ENCODE data around the gene COQ10B.
A peak's percentile ranks its signal among the peaks of the same experiment; 100 is the strongest.
"Not testable (repeated sequence)": the region's sequence is repeated elsewhere in the genome, so short reads cannot be mapped to it uniquely, and the experiment has no call there.

The COQ10B gene

GRCh38 chr2:197431858-197432257 lies 21.5 kb upstream of the COQ10B start:
- DNase-seq, result no peak

DNA sequence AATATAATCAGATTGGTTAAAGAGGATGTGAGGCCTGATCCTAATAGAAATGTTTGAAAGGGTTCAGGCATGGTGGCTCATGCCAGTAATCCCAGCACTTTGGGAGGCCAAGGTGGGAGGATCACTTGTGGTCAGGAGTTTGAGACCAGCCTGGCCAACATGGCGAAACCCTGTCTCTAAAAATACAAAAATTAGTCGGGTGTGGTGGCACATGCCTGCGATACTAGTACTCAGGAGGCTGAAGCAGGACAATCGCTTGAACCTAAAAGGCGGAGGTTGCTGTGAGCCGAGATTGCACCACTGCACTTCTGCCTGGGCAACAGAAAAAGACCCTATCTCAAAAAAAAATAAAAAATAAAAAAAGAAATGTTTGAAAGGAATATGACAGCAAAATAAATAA lies 20.8 kb upstream of the COQ10B start:
- not testable (repeated sequence) for H3K27ac ChIP-seq; H3K27me3 ChIP-seq (ENCODE audit: insufficient read depth, low read depth, severe bottlenecking); DNase-seq; H3K9me3 ChIP-seq (ENCODE audit: severe bottlenecking); H3K4me3 ChIP-seq (ENCODE audit: low read depth, low read length)
- H3K36me3 ChIP-seq, result peaks cover 45% of the 10 kb centered on the region

More at GRCh38 chr2:197431858-197432257, 21.5 kb upstream of the COQ10B start:
- H3K4me3 ChIP-seq (ENCODE audit: low read depth, low read length), result no peak overlapping the region
- no peaks in the 10 kb centered on the region for H3K9me3 ChIP-seq (ENCODE audit: severe bottlenecking)
- no peaks in the 10 kb centered on the region for H3K27me3 ChIP-seq (ENCODE audit: insufficient read depth, low read depth, severe bottlenecking)
- H3K36me3 ChIP-seq, result peaks cover 45% of the 10 kb centered on the region
- TF ChIP-seq, protein P1, sequence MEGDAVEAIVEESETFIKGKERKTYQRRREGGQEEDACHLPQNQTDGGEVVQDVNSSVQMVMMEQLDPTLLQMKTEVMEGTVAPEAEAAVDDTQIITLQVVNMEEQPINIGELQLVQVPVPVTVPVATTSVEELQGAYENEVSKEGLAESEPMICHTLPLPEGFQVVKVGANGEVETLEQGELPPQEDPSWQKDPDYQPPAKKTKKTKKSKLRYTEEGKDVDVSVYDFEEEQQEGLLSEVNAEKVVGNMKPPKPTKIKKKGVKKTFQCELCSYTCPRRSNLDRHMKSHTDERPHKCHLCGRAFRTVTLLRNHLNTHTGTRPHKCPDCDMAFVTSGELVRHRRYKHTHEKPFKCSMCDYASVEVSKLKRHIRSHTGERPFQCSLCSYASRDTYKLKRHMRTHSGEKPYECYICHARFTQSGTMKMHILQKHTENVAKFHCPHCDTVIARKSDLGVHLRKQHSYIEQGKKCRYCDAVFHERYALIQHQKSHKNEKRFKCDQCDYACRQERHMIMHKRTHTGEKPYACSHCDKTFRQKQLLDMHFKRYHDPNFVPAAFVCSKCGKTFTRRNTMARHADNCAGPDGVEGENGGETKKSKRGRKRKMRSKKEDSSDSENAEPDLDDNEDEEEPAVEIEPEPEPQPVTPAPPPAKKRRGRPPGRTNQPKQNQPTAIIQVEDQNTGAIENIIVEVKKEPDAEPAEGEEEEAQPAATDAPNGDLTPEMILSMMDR (IDR thresholded peaks at IDR 0.05; ENCODE audit: low read depth, low read length), result no peak
- H3K27ac ChIP-seq, result no peak overlapping the region

DNA sequence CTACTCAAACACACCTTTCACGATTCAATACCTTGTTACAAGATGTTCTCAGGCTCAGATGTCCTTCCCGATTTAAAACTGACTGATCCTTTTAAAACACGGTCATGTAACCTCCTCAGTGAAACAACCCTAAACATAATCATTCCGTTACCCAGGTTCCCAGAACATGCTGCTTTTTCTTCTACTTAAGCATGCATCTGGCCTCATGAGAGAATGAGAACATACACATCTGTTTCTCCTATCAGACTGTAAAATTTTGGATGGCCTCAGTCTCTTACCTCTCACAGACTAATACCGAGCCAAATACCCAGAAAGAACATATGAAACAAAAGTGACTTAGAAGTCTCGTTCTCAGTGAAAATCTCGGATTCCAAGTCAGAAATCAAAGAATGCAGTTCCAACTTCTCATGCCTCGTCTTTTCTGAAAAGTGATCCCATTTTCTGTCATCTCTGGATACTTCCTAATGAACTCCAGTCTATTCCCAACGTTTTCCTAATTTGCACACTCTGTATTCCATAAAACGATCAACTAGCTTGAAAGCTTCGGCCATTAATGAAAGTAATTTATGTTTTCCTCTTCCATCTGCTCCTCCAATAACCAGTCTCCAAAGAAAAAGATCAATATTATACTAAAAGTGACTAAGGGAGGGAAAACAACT lies 19.4 kb upstream of the COQ10B start:
- Histone ChIP-seq H3K9me3 (ENCODE audit: severe bottlenecking) (no peaks in the 10 kb centered on the region), H3K27ac (peak overlapping the region; percentile 99), H3K36me3 (peaks cover 37% of the 10 kb centered on the region), H3K4me3 (ENCODE audit: low read depth, low read length) (peak overlapping the region; percentile 77), H3K27me3 (ENCODE audit: insufficient read depth, low read depth, severe bottlenecking) (no peaks in the 10 kb centered on the region)
- DNase-seq, result no peak
- TF ChIP-seq, protein P1 (IDR thresholded peaks at IDR 0.05; ENCODE audit: low read depth, low read length), result no peak

DNA sequence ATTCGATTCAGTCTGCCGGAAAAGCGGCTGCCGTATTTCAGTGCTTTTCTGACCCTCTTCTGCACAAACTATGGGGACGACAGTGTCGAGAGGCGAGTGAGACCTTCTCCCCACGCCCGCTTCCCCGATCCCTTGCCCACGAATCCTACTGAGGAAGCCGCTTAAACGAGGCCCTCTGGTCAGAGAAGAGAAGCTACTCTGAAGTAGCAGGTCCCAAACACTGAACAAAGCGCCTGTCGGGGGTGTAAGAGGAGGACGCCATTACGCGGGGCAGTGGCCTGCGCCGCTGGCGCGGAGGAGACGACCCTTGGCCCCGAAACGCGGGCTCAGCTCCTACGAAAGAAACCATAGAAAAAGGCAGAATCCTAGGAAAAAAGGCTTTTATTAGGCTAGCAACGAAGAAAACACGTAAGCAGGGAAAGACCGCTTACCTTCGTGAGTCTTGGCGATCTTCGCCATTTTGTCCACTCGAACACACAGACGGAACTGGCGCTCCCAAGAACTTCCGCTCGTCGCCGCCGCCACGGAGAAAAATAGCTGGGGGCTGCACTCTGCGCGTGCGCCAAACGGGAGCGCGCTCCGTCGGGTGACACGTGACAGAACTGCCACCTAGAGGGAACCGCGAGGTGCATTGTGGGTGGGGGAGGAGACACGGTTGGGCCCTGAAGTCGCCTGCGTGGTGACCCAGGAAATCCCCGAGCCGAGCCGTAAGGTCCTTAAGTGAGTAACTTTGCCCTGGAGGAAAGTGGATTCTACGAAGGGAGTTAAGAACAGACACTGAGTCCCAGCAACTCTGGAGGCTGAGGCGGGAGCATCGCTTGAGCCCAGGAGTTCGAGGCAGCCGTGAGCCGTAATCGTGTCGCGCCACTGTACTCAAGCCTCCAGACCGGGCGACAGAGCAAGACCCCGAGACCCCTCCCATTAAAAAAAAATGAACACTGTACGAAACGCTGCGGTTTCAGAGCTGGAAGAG lies 18.5 kb upstream of the COQ10B start, which contains the start of gene SF3B1:
Gene SF3B1 (minus strand): TSS at position 488 of the 973 bp plus-strand sequence. CDS start 29 bp downstream, at position 459.
- peak within 1 kb of the TSS; percentile 99 for H3K27ac ChIP-seq
- DNase-seq, result peak; percentile 98
- peak within 1 kb of the TSS; percentile 77 for H3K4me3 ChIP-seq (ENCODE audit: low read depth, low read length)
- TF ChIP-seq, protein P1 (IDR thresholded peaks at IDR 0.05; ENCODE audit: low read depth, low read length), result no peak
- H3K36me3 ChIP-seq, result peaks cover 29% of the 10 kb centered on the region
- H3K27me3 ChIP-seq (ENCODE audit: insufficient read depth, low read depth, severe bottlenecking), result no peaks in the 10 kb centered on the region
- no peaks in the 10 kb centered on the region for H3K9me3 ChIP-seq (ENCODE audit: severe bottlenecking)

- H3K27ac ChIP-seq, result peak overlapping the region; percentile 99
- peak overlapping the region; percentile 77 for H3K4me3 ChIP-seq (ENCODE audit: low read depth, low read length)
- peaks cover 22% of the 10 kb centered on the region for H3K36me3 ChIP-seq
- TF ChIP-seq, protein P1 (IDR thresholded peaks at IDR 0.05; ENCODE audit: low read depth, low read length), result no peak
- no peaks in the 10 kb centered on the region for H3K27me3 ChIP-seq (ENCODE audit: insufficient read depth, low read depth, severe bottlenecking)
- H3K9me3 ChIP-seq (ENCODE audit: severe bottlenecking), result no peaks in the 10 kb centered on the region
- DNase-seq, result no peak
These were observed 17.5 kb upstream of the COQ10B start for GRCh38 chr2:197435598-197436420.

All from WERI-Rb-1 (cell line).